Right renal pelvis (tissue), 4 donors: ENCODE measurements around the gene IRF8. TPM values are rescaled to one million over a fixed set of nuclear protein-coding genes. Genes with fewer than 3 reads are reported as not detected.

Source experiments
- polyA plus RNA-seq, 4 donors: library from polyadenylated mRNA; unstranded; fragments of 120-200 nt; gene quantifications; one replicate each; pipeline ENCODE4 v1.2.1, GENCODE V29; 2013; ENCODE audit not compliant: insufficient read length in 4 of 4

Gene IRF8
- polyA plus RNA-seq, 4 donors = 3.9 to 6.1 (median 5.1) TPM

Other genes with a start within 250 kb of the IRF8 start
- 10 to 100 TPM; 19.0 to 22.7 (median 20.8) TPM for gene GINS2, start 210.2 kb upstream of the IRF8 start, polyA plus RNA-seq
- 1 to 10 TPM; 2.9 to 4.2 (median 3.3) TPM for gene C16orf74, start 148.1 kb upstream of the IRF8 start, polyA plus RNA-seq
- gene EMC8, start 99.6 kb upstream of the IRF8 start, polyA plus RNA-seq = 10 to 100 TPM; 28.9 to 31.8 (median 29.8) TPM
- gene COX4I1, start 99.5 kb upstream of the IRF8 start, polyA plus RNA-seq = 100 to 1,000 TPM; 357 to 440 (median 366) TPM